HCT116 (cell line): ENCODE measurements around the gene IL31RA. TPM values are rescaled to one million over a fixed set of nuclear protein-coding genes. Genes with fewer than 3 reads are reported as not detected.

ENCODE experiments used
- ATAC-seq: fragments of 200-7000 bp; cut with Tn5 transposase; 2 replicates; pipeline ENCODE4 v1.9.1; 2020; ENCODE audit warnings: mild to moderate bottlenecking, moderate library complexity
- BruUV-seq: library from RNA; stranded (reverse); fragments of 400-500 nt; replicated peaks from 2 replicates; lab custom pipeline; 2021; lab: Mats Ljungman, UMichigan
- CTCF ChIA-PET: fragments of 300-600 bp; sonication (Branson Sonifier 250); formaldehyde crosslinking; loops from one replicate; lab custom pipeline; 2021; ENCODE audit warnings: antibody characterized with exemption; lab: Charles Lee
- POLR2A ChIA-PET: fragments of 300-600, 350-600 bp; sonication (Branson Sonifier 250); formaldehyde crosslinking; loops from one replicate; lab custom pipeline; 2021; ENCODE audit warnings: antibody characterized with exemption; lab: Charles Lee
- RAD21 ChIA-PET, 2 experiments: fragments of 300-600 bp; sonication (Branson Sonifier 250); formaldehyde crosslinking; loops; one replicate each; lab custom pipeline; 2023; ENCODE audit warnings: low total read pairs in 2 of 2; ENCODE audit not compliant: uncharacterized antibody in 2 of 2, unreplicated experiment in 2 of 2, low non-redundant PET in 1 of 2; lab: Charles Lee
- DNase-seq: peaks from one replicate; pipeline ENCODE4 v3.0.0-alpha.2; 2010; ENCODE audit warnings: low read depth, low spot score
- H2AFZ ChIP-seq: fragments of 200-600 bp; shearing (Covaris generic), sonication (generic); 2 replicates; pipeline ENCODE4 v1.6.1; 2017; ENCODE audit warnings: low read depth, mixed run types, mixed read lengths, antibody characterized with exemption, low read length; ENCODE audit not compliant: poor library complexity, severe bottlenecking
- H3K27ac ChIP-seq: 2 replicates; pipeline ENCODE4 v1.5.1; 2012; ENCODE audit warnings: low read depth, low read length
- H3K27me3 ChIP-seq: fragments of 200-600 bp; sonication (generic); 2 replicates; pipeline ENCODE4 v1.6.1; 2016; ENCODE audit warnings: mixed run types, low read length, mixed read lengths; ENCODE audit not compliant: insufficient read depth
- H3K36me3 ChIP-seq, 2 experiments: fragments of 200-500 bp in 1 of 2; fragments of 200-600 bp in 1 of 2; sonication (Bioruptor generic) in 1 of 2; sonication (generic) in 1 of 2; 2 replicates each; pipeline versions ENCODE4 v1.5.1 to v1.6.1; 2014 to 2016; ENCODE audit warnings: low read length in 2 of 2, inconsistent platforms in 1 of 2, mixed read lengths in 1 of 2, mixed run types in 1 of 2; ENCODE audit not compliant: insufficient read depth in 2 of 2, control insufficient read depth in 1 of 2
- H3K4me1 ChIP-seq, 2 experiments: fragments of 200-600 bp in 1 of 2; sonication (generic) in 1 of 2; 2 replicates each; pipeline versions ENCODE4 v1.5.1 to v1.6.1; 2012 to 2017; ENCODE audit warnings: low read length in 2 of 2, inconsistent platforms in 1 of 2, mild to moderate bottlenecking in 1 of 2, mixed read lengths in 1 of 2, mixed run types in 1 of 2, moderate library complexity in 1 of 2; ENCODE audit not compliant: insufficient read depth in 2 of 2, control insufficient read depth in 1 of 2
- H3K4me2 ChIP-seq: fragments of 200-600 bp; sonication (generic); 2 replicates; pipeline ENCODE4 v1.6.1; 2017; ENCODE audit warnings: mixed run types, low read length, mixed read lengths
- H3K4me3 ChIP-seq, 2 experiments: fragments of 200-600 bp in 1 of 2; sonication (generic) in 1 of 2; replicated peaks in 1 of 2; 2 replicates each; pipeline ENCODE4 v1.5.1; 2011 to 2016; ENCODE audit warnings: low read length in 2 of 2, control low read depth in 1 of 2, low read depth in 1 of 2, mild to moderate bottlenecking in 1 of 2, mixed read lengths in 1 of 2, mixed run types in 1 of 2
- H3K79me2 ChIP-seq: fragments of 200-600 bp; sonication (generic); 2 replicates; pipeline ENCODE4 v1.6.1; 2017; ENCODE audit warnings: mild to moderate bottlenecking, mixed run types, low read length, moderate library complexity, mixed read lengths; ENCODE audit not compliant: insufficient read depth
- H3K9ac ChIP-seq: fragments of 200-600 bp; sonication (generic); 2 replicates; pipeline ENCODE4 v1.6.1; 2016; ENCODE audit warnings: low read length, mixed read lengths
- H3K9me2 ChIP-seq: fragments of 200-600 bp; sonication (generic), shearing (Covaris generic); 2 replicates; pipeline ENCODE4 v1.6.1; 2017; ENCODE audit warnings: mixed run types, mild to moderate bottlenecking, moderate library complexity; ENCODE audit not compliant: insufficient read depth
- H3K9me3 ChIP-seq, 2 experiments: fragments of 200-500 bp in 1 of 2; fragments of 200-600 bp in 1 of 2; sonication (Bioruptor generic) in 1 of 2; sonication (generic) in 1 of 2; 2 replicates each; pipeline ENCODE4 v1.6.1; 2014 to 2017; ENCODE audit warnings: low read length in 2 of 2, mixed read lengths in 2 of 2, inconsistent platforms in 1 of 2, low read depth in 1 of 2, mild to moderate bottlenecking in 1 of 2, mixed run types in 1 of 2, moderate library complexity in 1 of 2; ENCODE audit not compliant: control insufficient read depth in 1 of 2, insufficient read depth in 1 of 2
- H4K20me1 ChIP-seq: fragments of 200-600 bp; sonication (generic), shearing (Covaris generic); 2 replicates; pipeline ENCODE4 v1.6.1; 2017; ENCODE audit warnings: mixed run types, mild to moderate bottlenecking, moderate library complexity; ENCODE audit not compliant: insufficient read depth
- ATF3 ChIP-seq: IDR thresholded peaks from 2 replicates; pipeline ENCODE4 v1.6.1; 2012
- CBX3 ChIP-seq: IDR thresholded peaks from 2 replicates; pipeline ENCODE4 v1.6.1; 2012; ENCODE audit warnings: low read depth
- CEBPB ChIP-seq: IDR thresholded peaks from 2 replicates; pipeline ENCODE4 v1.6.1; 2012; ENCODE audit warnings: low read depth
- EZH2 ChIP-seq: fragments of 200-600 bp; sonication (generic); IDR thresholded peaks from 2 replicates; pipeline ENCODE4 v1.6.1; 2017; ENCODE audit warnings: antibody characterized with exemption, mixed run types
- EZH2phosphoT487 ChIP-seq: fragments of 200-600 bp; IDR thresholded peaks from 2 replicates; pipeline ENCODE4 v1.6.1; 2018; ENCODE audit warnings: antibody characterized with exemption, borderline replicate concordance
- FOSL1 ChIP-seq: IDR thresholded peaks from 2 replicates; pipeline ENCODE4 v1.6.1; 2012; ENCODE audit warnings: low read depth
- JUND ChIP-seq: IDR thresholded peaks from 2 replicates; pipeline ENCODE4 v1.6.1; 2012
- MAX ChIP-seq: IDR thresholded peaks from 2 replicates; pipeline ENCODE4 v1.6.1; 2012
- POLR2A ChIP-seq: IDR thresholded peaks from 2 replicates; pipeline ENCODE4 v1.7.0; 2011; ENCODE audit warnings: borderline replicate concordance; ENCODE audit not compliant: insufficient read depth, insufficient read length; ENCODE audit errors: extremely low read depth
- POLR2AphosphoS5 ChIP-seq: IDR thresholded peaks from 2 replicates; pipeline ENCODE4 v1.6.1; 2011; ENCODE audit warnings: mild to moderate bottlenecking, low read depth, low read length, moderate library complexity
- RAD21 ChIP-seq: IDR thresholded peaks from 2 replicates; pipeline ENCODE4 v1.6.1; 2012; ENCODE audit warnings: low read depth, mild to moderate bottlenecking
- REST ChIP-seq: IDR thresholded peaks from 2 replicates; pipeline ENCODE4 v1.6.1; 2012; ENCODE audit warnings: low read depth
- SIN3A ChIP-seq: IDR thresholded peaks from 2 replicates; pipeline ENCODE4 v1.6.1; 2012; ENCODE audit warnings: low read depth
- SP1 ChIP-seq: IDR thresholded peaks from 2 replicates; pipeline ENCODE4 v1.6.1; 2012; ENCODE audit warnings: low read depth
- SRF ChIP-seq: IDR thresholded peaks from 2 replicates; pipeline ENCODE4 v1.6.1; 2012; ENCODE audit warnings: low read depth
- TCF7L2 ChIP-seq: IDR thresholded peaks from 2 replicates; pipeline ENCODE4 v1.7.0; 2011; ENCODE audit warnings: borderline replicate concordance, inconsistent platforms; ENCODE audit not compliant: insufficient read depth, insufficient read length; ENCODE audit errors: extremely low read depth
- YY1 ChIP-seq: IDR thresholded peaks from 2 replicates; pipeline ENCODE4 v1.6.1; 2011; ENCODE audit warnings: low read length, low read depth, moderate library complexity, mild to moderate bottlenecking; ENCODE audit not compliant: insufficient replicate concordance; ENCODE audit errors: extremely low read depth
- ZBTB33 ChIP-seq: IDR thresholded peaks from 2 replicates; pipeline ENCODE4 v1.6.1; 2011; ENCODE audit warnings: mild to moderate bottlenecking, low read length, moderate library complexity; ENCODE audit not compliant: insufficient replicate concordance; ENCODE audit errors: extremely low read depth
- ZFX ChIP-seq: fragments of 450-650 bp; IDR thresholded peaks from 2 replicates; pipeline ENCODE4 v1.6.1; 2017
- ZNF274 ChIP-seq: fragments of 200-500 bp; sonication (Bioruptor generic); IDR thresholded peaks from 2 replicates; pipeline ENCODE4 v1.6.1; 2014; ENCODE audit warnings: mild to moderate bottlenecking, low read depth, low read length, inconsistent platforms
- intact Hi-C: fragments of 100-400 bp; cut with micrococcal nuclease; formaldehyde crosslinking; loops from 2 replicates; pipeline ENCODE4 v1.10.0; 2022
- total RNA-seq: library from RNA; stranded (reverse); gene quantifications from one replicate; pipeline ENCODE4 v1.2.1, GENCODE V29; 2021; ENCODE audit not compliant: unreplicated experiment
- TF ChIP-seq, protein P1 (sequence below), 3 experiments: fragments of 200-600 bp in 1 of 3; sonication (generic) in 1 of 3; IDR thresholded peaks in 2 of 3; conservative IDR thresholded peaks in 1 of 3; 2 replicates each; pipeline ENCODE4 v1.5.1; 2012 to 2017; ENCODE audit warnings: low read depth in 2 of 3, low read length in 2 of 3, antibody characterized with exemption in 1 of 3, borderline replicate concordance in 1 of 3, control low read depth in 1 of 3, mild to moderate bottlenecking in 1 of 3, mixed read lengths in 1 of 3, mixed run types in 1 of 3, moderate library complexity in 1 of 3; ENCODE audit not compliant: insufficient read depth in 1 of 3

The IL31RA gene
- total RNA-seq, 1 experiment from 2014 or later, result 0.59 TPM

DNA sequence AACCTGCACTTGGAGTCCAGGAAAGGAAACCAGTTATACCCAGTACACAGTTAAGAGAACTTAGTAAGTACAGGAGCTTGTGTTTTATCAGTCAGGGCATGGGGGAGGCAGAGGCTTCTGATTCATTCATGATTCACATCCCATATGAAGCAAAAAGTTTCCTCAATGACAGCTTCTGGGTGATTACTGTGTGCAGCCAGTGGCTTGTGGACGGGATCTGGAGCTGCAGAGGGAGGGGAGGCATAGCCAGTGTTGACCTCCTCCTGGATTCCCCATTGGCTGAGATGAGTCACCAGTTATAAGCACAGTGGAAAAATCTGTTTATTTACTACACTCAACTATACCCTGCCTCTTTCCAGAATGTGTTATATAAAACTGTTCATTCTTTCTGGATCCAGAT lies 17.7 kb downstream of the IL31RA start:
- Histone ChIP-seq H3K4me3 (no peak overlapping the region), H3K9me3 (no peaks in the 10 kb centered on the region), H3K79me2 (no peaks in the 10 kb centered on the region), H3K9me2 (no peaks in the 10 kb centered on the region), H3K36me3 (no peaks in the 10 kb centered on the region), H2AFZ (peak overlapping the region; percentile 89), H3K27ac (no peak overlapping the region), H3K9ac (no peak overlapping the region), H3K4me2 (peak overlapping the region; percentile 59), H3K4me1 (peaks cover 2 to 16% of the 10 kb centered on the region in 2 experiments; a peak in 3 of 4 replicates), H3K27me3 (no peaks in the 10 kb centered on the region), H4K20me1 (no peaks in the 10 kb centered on the region)
- intact Hi-C loops, result no loop called here
- ChIA-PET RAD21 (no interaction called here), CTCF (interaction anchor here (1.0 kb wide), 1 partner anchor 51 kb away, joined by 3 read pairs; no protein-coding TSS in a partner anchor), POLR2A (interaction anchor here (0.9 to 1.2 kb wide), 2 partner anchors 11 to 18 kb away, joined by 3 to 6 read pairs; partner anchors contain the start of gene IL31RA)
- ATAC-seq (peak; percentile 97), DNase-seq (peak; percentile 82)
- BruUV-seq, result no TSS peak
- TF ChIP-seq ZFX, result no peak
- peak; percentile 69 for TF ChIP-seq CEBPB
- TF ChIP-seq ATF3, result no peak
- peak; percentile 39; the same call in 1 of the 2 replicates for TF ChIP-seq RAD21
- TF ChIP-seq POLR2A, result no peak
- TF ChIP-seq EZH2phosphoT487, result no peak
- peak; percentile 19; the same call in 1 of the 2 replicates for TF ChIP-seq MAX
- peak; percentile 81 for TF ChIP-seq JUND
- no peak for TF ChIP-seq EZH2
- peak; percentile 81 for TF ChIP-seq SP1
- TF ChIP-seq REST, result no peak
- TF ChIP-seq ZNF274, result no peak
- TF ChIP-seq TCF7L2, result no peak
- TF ChIP-seq SRF, result peak; percentile 89
- TF ChIP-seq CBX3, result peak; percentile 76; the same call in 1 of the 2 replicates
- TF ChIP-seq, protein P1, sequence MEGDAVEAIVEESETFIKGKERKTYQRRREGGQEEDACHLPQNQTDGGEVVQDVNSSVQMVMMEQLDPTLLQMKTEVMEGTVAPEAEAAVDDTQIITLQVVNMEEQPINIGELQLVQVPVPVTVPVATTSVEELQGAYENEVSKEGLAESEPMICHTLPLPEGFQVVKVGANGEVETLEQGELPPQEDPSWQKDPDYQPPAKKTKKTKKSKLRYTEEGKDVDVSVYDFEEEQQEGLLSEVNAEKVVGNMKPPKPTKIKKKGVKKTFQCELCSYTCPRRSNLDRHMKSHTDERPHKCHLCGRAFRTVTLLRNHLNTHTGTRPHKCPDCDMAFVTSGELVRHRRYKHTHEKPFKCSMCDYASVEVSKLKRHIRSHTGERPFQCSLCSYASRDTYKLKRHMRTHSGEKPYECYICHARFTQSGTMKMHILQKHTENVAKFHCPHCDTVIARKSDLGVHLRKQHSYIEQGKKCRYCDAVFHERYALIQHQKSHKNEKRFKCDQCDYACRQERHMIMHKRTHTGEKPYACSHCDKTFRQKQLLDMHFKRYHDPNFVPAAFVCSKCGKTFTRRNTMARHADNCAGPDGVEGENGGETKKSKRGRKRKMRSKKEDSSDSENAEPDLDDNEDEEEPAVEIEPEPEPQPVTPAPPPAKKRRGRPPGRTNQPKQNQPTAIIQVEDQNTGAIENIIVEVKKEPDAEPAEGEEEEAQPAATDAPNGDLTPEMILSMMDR (IDR thresholded peaks at IDR 0.05 in 2 of 3, conservative IDR thresholded peaks at IDR 0.05 in 1 of 3; ENCODE audit: borderline replicate concordance in 1 of 3, insufficient read depth in 1 of 3, low read depth in 2 of 3, low read length in 2 of 3), result no peak
- peak; percentile 94 for TF ChIP-seq FOSL1
- TF ChIP-seq ZBTB33, result peak; percentile 38
- TF ChIP-seq YY1, result no peak
- TF ChIP-seq SIN3A, result peak; percentile 30; the same call in 1 of the 2 replicates
- TF ChIP-seq POLR2AphosphoS5, result peak; percentile 36; the same call in 1 of the 2 replicates
